Measurements from ENCODE around the gene SLC22A6. TPM values are rescaled to one million over a fixed set of nuclear protein-coding genes. Genes with fewer than 3 reads are reported as not detected.

The SLC22A6 gene
- total RNA-seq, 3 donors from 2014 or later: not detected

GRCh38 chr11:63020671-63021291 lies 36.0 kb upstream of the SLC22A6 start:
- H3K4me3 ChIP-seq: no peak overlapping the region
- no peaks in the 10 kb centered on the region for H3K9me3 ChIP-seq
- intact Hi-C loops (cut with DNase I; ENCODE audit: low total_unique reads): loop anchor here (5.0 kb wide), 1 partner anchor 113 kb away; no protein-coding TSS in a partner anchor
- no peak for TF ChIP-seq POLR2A (IDR thresholded peaks at IDR 0.05)
- no peak for TF ChIP-seq POLR2AphosphoS5 (IDR thresholded peaks at IDR 0.05)
- TF ChIP-seq, protein P1, sequence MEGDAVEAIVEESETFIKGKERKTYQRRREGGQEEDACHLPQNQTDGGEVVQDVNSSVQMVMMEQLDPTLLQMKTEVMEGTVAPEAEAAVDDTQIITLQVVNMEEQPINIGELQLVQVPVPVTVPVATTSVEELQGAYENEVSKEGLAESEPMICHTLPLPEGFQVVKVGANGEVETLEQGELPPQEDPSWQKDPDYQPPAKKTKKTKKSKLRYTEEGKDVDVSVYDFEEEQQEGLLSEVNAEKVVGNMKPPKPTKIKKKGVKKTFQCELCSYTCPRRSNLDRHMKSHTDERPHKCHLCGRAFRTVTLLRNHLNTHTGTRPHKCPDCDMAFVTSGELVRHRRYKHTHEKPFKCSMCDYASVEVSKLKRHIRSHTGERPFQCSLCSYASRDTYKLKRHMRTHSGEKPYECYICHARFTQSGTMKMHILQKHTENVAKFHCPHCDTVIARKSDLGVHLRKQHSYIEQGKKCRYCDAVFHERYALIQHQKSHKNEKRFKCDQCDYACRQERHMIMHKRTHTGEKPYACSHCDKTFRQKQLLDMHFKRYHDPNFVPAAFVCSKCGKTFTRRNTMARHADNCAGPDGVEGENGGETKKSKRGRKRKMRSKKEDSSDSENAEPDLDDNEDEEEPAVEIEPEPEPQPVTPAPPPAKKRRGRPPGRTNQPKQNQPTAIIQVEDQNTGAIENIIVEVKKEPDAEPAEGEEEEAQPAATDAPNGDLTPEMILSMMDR (IDR thresholded peaks at IDR 0.05): no peak
- no peaks in the 10 kb centered on the region for H3K36me3 ChIP-seq
- no peak for DNase-seq (ENCODE audit: low spot score in 2 of 2)
- H3K27me3 ChIP-seq: no peaks in the 10 kb centered on the region
- no peaks in the 10 kb centered on the region for H3K4me1 ChIP-seq
- H3K27ac ChIP-seq: no peak overlapping the region

DNA sequence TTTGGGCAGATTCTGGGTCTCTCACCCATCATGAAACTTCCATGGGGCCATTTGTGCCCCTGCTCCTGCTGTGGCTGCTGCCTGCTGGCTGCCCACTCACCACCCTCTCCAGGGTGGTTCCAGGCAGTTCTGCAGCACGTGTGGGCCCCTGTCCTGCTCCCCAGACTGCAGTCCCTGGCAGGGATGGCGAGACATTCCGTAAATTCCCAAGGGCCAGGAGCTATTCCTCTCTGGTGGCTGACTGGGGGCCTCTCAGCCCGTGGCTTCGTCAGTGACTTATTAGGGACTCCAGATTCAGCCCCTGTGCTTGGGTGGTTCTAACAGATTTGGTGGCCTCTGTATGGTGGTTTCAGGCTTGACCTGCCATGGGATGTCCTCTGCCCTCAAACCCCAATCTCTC lies 34.7 kb upstream of the SLC22A6 start:
- Histone ChIP-seq H3K4me1 (no peaks in the 10 kb centered on the region), H3K4me3 (no peak overlapping the region), H3K27me3 (no peaks in the 10 kb centered on the region), H3K27ac (no peak overlapping the region), H3K9me3 (no peaks in the 10 kb centered on the region), H3K36me3 (no peaks in the 10 kb centered on the region)
- DNase-seq (ENCODE audit: low spot score in 2 of 2): no peak
- TF ChIP-seq POLR2A (IDR thresholded peaks at IDR 0.05) (no peak), POLR2AphosphoS5 (IDR thresholded peaks at IDR 0.05) (no peak)
- TF ChIP-seq, protein P1 (IDR thresholded peaks at IDR 0.05): no peak
- intact Hi-C loops (cut with DNase I; ENCODE audit: low total_unique reads): no loop called here

DNA sequence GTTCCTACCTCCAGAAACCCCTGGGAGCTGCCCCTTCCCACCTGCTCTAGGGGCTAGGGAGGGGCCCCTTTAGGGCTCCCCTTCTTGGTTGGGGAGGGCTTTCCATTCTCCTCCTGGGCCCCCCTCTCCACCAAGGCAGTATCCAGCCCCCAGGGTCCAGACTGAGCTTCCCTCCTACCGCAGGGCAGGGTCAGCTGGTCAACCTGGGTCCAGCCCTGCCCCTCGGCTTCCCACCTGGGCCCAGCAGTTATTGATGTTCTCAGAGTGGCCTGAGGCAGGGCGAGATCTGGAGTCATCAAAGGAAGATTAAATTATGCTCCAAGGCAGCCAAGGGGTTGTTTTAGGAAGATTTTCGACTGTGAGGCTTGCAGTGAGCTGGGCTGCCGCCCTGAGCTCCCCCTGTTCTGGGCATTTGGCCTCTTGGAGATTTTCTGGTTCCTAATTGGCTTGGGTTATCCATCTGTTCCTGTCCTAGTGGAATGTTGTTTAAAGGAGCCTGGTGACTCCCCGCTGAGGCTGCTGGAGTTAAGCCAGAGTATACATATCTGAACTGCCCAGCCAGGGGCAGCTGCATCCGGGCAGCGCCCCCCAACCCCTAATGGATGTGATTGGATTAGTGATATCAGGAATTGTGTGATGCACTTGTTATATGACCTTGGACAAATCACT lies 32.7 kb upstream of the SLC22A6 start:
- no peak overlapping the region for H3K27ac ChIP-seq
- DNase-seq (ENCODE audit: low spot score in 2 of 2): no peak
- H3K4me3 ChIP-seq: no peak overlapping the region
- no peaks in the 10 kb centered on the region for H3K36me3 ChIP-seq
- no peaks in the 10 kb centered on the region for H3K9me3 ChIP-seq
- no peaks in the 10 kb centered on the region for H3K27me3 ChIP-seq
- H3K4me1 ChIP-seq: no peaks in the 10 kb centered on the region
- intact Hi-C loops (cut with DNase I; ENCODE audit: low total_unique reads): no loop called here
- TF ChIP-seq POLR2AphosphoS5 (IDR thresholded peaks at IDR 0.05): no peak
- TF ChIP-seq POLR2A (IDR thresholded peaks at IDR 0.05): no peak
- TF ChIP-seq, protein P1 (IDR thresholded peaks at IDR 0.05): no peak

GRCh38 chr11:63015521-63016215 lies 30.9 kb upstream of the SLC22A6 start, which contains the start of gene SLC22A8:
TSS of gene SLC22A8 (minus strand) at chr11:63015841. CDS start at chr11:63014958, 883 bp downstream.
- Histone ChIP-seq H3K27me3 (no peaks in the 10 kb centered on the region), H3K4me3 (no peak within 1 kb of the TSS), H3K9me3 (no peaks in the 10 kb centered on the region), H3K36me3 (no peaks in the 10 kb centered on the region), H3K4me1 (no peaks in the 10 kb centered on the region), H3K27ac (no peak within 1 kb of the TSS)
- TF ChIP-seq POLR2A (IDR thresholded peaks at IDR 0.05) (no peak), POLR2AphosphoS5 (IDR thresholded peaks at IDR 0.05) (no peak)
- TF ChIP-seq, protein P1 (IDR thresholded peaks at IDR 0.05): no peak
- intact Hi-C loops (cut with DNase I; ENCODE audit: low total_unique reads): no loop called here
- no peak for DNase-seq (ENCODE audit: low spot score in 2 of 2)

Measured in breast epithelium (tissue), 4 donors.